ENCODE measurements around the gene NINJ2.
"Not testable (repeated sequence)": the region's sequence is repeated elsewhere in the genome, so short reads cannot be mapped to it uniquely, and the experiment has no call there.

NINJ2 gene

GRCh38 chr12:585062-586061 lies 77.9 kb downstream of the NINJ2 start:
- DNase-seq (ENCODE audit: low read depth), result no peak

DNA sequence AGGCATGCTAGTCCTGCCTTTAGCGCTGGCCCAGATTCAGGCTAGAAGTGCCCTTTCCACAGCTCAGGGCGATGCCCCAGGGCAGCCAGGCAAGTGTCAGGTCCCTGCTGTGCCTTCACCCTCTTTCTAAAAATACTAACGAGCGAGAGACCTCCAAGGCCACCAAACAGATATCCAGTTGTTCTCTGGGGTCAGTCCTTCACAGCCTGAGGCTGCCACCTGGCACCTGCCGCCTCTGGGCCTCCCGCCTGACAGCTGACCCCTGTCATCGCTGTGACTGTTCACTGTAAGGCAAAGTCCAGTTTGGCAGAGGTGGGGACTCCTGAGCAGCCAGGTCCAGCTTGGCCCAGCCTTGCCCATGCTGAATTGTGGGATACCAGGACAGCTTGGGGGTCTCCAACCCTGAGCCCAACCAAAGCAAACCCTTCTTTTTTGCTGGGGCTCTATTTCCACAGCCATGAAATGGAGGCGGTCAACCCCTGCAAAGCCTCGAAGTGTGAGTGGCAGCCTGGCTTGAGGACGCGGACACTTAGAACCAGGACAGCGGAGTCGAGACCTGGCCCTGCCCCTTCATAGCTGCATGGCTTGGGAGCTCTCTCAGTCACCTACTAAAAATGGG lies 79.9 kb downstream of the NINJ2 start:
- DNase-seq (ENCODE audit: low read depth), result no peak

DNA sequence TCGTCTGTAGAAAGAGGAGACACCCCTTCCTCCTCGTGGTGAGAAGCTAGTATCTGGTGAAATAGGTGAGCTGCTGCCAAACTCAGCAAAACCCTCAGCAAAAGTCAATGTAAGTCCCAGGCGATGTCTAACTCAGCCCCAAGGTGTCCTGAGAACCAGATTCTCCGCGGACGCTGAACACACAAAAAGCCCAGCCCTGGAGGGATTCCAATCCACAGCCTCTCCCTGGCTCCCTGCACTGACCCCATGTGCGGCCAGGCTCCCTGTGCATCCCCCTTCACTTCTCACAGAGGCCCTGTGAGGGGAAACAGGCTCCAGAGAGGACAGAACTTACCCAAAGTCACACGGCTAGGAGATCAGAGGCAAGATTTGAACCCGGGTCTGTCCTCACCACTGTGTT lies 81.5 kb downstream of the NINJ2 start:
- DNase-seq (ENCODE audit: low read depth), result no peak

- DNase-seq (ENCODE audit: low read depth), result no peak
Measured at GRCh38 chr12:581321-581720, 81.9 kb downstream of the NINJ2 start.

DNA sequence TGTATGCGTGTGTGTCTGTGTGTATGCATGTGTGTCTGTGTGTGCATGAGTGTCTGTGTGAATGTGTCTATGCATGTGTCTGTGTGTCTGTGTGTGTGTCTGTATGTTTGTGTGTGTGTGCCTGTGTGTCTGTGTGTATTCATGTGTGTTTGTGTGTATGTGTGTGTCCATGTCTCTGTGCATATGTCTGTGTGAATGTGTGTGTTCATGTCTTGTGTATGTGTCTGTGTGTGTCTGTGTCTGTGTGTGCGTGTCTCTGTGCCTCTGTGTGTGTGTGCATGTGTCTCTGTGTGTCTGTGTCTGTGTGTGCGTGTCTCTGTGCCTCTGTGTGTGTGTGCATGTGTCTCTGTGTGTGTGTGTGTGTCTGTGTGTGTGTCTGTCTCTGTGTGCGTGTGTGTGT lies 82.4 kb downstream of the NINJ2 start:
- no peak for DNase-seq (ENCODE audit: low read depth)

- DNase-seq (ENCODE audit: low read depth), result no peak
Measured at GRCh38 chr12:579420-580110, 83.7 kb downstream of the NINJ2 start.

- DNase-seq (ENCODE audit: low read depth), result no peak
Measured at GRCh38 chr12:578748-579419, 84.4 kb downstream of the NINJ2 start.

DNA sequence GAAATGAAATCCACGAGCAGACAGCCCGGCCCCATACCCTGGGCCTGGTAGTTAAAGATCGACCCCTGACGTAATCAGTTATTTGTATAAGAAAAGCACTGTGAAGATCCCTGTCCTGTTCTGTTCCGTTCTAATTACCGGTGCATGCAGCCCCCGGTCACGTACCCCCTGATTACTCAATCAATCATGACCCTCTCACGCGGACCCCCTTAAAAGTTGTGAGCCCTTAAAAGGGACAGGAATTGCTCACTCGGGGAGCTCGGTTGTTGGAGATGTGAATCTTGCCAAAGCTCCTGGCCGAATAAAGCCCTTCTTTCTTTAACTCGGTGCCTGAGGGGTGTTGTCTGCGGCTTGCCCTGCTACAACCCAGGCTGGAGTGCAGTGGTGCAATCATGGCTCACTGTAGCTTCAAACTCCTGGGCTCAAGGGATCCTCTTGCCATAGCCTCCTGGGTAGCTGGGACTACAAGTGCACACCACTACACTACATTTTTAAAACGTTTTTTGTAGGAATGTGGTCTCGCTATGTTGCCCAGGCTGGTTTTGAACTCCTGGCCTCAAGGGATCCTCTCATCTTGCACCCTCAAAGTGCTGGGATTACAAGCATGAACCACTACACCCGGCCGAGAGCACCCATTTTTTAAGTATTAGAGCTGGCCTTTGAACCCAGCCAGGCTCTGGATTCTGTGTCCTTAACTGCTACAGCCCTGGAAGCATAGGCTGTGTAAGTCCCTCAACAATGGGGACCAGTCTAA lies 85.1 kb downstream of the NINJ2 start:
- DNase-seq (ENCODE audit: low read depth), result not testable (repeated sequence)

DNA sequence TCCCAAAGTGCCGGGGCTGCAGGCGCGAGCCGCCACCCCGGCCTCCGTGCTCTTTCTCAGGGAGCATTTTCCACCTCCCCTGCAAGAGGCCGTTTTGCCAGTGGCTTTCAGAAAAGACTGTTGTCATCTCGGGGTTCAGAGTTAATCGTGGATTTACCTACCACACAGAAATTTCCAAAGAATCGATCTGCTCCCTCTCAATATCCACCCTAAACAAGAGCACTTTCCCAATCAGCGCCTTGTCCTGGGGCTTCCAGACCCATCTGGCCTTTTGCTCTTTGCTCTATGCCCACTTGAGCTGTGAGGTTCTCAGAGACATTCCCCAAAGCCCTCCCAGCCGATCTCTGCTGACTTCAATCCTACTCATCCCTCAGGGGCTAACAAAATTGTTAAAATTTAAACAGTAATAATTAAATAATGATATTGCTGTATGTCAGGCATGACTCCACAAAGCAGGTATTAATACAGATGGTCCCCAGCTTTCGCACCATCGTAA lies 86.6 kb downstream of the NINJ2 start:
- no peak for DNase-seq (ENCODE audit: low read depth)

DNA sequence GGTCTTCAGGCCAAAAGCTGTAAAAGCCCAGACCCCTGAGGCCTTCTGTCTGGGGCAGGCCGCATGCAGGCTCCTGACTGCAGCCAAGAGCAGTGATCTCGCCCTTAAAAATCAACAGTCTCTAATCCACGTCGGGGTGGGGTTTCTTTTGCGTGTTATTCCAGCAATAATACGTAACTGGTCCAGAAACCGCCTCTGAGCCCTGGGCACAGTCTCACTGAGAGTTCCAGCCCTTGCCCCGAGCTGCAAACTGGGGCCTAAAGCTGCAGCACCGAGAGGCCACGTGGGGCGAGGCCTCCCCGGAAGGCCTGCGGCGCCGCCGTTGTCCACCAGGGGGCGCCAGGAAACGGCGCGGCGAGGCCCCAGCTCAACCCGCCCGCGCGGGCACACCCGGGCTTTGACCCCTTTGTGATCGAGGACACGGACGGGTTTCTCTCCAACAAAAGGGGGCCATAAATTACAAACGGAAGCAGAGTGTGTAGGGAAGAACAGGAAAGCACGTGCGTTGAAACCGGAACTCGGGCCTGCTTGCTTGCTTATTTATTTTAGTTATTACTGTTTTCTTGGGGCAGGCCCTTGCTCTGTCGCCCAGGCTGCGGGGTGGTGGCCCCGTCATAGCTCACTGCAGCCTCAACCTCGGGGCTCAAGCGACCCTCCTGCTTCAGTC lies 87.2 kb downstream of the NINJ2 start:
- DNase-seq (ENCODE audit: low read depth), result no peak

- no peak for DNase-seq (ENCODE audit: low read depth)
Measured at GRCh38 chr12:575129-575502, 88.1 kb downstream of the NINJ2 start.

DNA sequence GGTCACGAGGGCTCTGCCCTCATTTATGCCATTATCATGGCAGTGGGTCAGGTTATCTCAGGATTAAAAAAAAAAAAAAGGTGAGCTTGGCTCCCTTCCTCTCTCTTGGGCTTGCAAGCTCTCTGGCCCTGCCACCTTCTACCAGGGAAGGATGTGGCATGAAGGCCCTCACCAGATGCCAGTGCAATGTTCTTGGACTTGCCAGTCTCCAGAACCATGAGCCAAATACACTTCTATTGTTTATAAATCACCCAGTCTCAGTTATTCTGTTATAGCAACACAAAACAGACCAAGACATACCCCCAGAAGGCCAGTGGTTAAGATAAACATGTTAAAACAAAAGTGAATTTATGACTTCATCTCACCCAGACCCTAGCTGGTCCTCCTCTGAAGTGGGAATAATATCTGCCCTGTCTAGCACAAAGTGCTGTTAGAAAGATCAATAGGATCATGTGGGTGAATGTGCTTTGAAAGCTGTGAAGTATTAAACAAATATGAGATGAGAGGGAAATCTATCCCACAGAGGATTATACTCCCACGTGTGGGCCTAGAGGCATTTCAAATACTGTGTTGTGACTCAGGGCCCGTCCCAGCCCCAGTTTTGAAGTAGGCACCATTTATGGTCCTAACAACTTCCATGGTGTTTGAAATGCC lies 88.6 kb downstream of the NINJ2 start:
- DNase-seq (ENCODE audit: low read depth), result no peak

DNA sequence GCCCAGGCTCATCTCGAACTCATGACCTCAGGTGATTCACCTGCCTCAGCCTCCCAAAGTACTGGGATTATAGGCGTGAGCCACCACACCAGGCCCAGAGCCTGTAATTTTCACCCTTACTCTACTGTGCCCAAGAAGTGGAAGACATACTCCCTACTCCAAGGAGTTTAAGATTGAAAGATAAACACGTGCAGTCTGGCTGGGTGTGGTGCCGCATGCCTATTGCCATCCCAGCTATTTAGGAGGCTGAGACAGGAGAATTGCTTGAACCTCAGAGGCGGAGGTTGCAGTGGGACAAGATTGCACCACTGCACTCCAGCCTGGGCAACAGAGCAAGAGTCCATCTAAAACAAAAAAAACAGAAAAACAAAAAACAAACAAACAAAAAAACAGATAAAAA lies 90.0 kb downstream of the NINJ2 start:
- DNase-seq (ENCODE audit: low read depth), result no peak

GRCh38 chr12:572532-572899 lies 90.7 kb downstream of the NINJ2 start:
- DNase-seq (ENCODE audit: low read depth), result no peak

DNA sequence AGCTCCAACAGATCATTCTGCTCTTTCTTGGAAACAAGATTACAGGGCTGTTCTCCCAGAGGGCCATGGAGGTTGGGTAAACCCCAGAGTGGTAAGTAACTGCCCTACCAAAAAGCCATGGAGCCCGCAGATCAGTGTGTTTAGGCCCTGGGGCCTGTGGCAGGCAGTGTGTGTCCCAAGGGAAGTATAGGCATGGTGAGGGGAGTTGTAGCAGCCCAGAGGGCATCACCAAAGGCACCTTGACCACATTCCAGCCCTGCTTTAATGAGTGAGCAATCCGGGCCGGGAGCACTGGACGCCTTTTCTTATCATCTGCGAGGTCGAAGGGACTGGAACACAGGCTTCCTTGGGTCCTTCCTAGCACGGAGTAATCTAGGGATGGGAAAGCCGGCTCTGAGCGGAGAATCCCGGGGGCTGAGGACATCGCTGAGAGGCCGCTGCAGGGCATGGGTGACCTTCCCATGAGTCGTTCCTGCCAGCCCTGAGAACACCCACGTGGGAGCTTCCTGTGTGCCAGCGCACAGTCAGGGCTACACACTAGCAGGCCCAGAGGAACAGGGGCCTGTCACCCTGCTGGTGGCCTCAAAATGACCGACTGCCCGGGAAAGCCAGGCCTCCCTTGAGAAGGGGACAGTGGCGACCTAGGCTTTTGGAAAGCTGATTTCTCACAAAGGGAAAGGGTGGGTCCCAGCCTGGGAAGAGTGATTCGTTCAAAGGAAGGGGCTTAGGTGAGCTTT lies 91.3 kb downstream of the NINJ2 start:
- no peak for DNase-seq (ENCODE audit: low read depth)

GRCh38 chr12:570921-571794 lies 92.1 kb downstream of the NINJ2 start:
- DNase-seq (ENCODE audit: low read depth), result no peak

GRCh38 chr12:570435-570920 lies 92.8 kb downstream of the NINJ2 start:
- DNase-seq (ENCODE audit: low read depth), result no peak

DNA sequence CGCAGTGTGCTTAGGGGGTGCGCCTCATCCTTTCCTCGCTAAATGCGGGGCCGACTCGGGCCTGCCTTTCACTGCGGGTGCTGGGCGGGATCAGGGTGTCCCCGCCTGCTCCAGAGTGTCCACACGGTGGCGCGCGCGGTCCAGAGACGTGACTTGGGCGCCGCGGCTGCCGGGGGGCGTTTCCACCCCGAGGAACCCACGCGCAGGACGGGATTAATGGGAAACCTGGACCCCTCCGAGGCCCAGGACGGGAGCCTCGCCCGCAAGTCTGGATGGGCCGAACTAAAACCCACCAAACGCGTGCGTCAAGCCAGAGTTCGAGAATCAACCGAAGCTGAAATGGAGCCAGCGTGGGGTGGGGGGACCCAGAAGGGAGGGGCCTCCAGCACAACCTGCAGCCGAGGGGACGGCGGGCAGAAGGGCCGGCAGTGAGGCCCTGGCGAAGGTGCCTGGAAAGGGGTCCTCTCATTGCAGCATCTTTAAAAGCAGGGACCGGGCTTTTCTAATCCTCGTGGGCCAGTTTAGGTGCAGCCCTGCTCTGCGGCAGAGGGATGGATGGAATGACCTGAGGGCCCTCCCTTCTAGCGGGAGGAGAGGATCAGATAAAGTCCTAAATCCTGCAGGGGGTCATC lies 93.3 kb downstream of the NINJ2 start:
- no peak for DNase-seq (ENCODE audit: low read depth)
